ENCODE measurements around the gene CES2.
A peak's percentile ranks its signal among the peaks of the same experiment; 100 is the strongest.
"Not testable (repeated sequence)": the region's sequence is repeated elsewhere in the genome, so short reads cannot be mapped to it uniquely, and the experiment has no call there.

CES2 gene

GRCh38 chr16:66934138-66934838 lies 1.0 kb upstream of the CES2 start, which contains the start of gene CIAO2B:
CIAO2B (minus strand) TSS chr16:66934402; CDS start chr16:66934364, 38 bp downstream.
- Histone ChIP-seq H4K20me1 (ENCODE audit: insufficient read depth, low read length) (no peaks in the 10 kb centered on the region), H3F3A (ENCODE audit: insufficient read depth, low read length) (no peaks in the 10 kb centered on the region), H2AFZ (ENCODE audit: low read length) (no peak within 1 kb of the TSS), H3K4me2 (ENCODE audit: low read length) (peak within 1 kb of the TSS; percentile 98), H3K4me3 (ENCODE audit: low read depth, low read length, poor library complexity, severe bottlenecking) (peak within 1 kb of the TSS; percentile 97), H3K9me3 (ENCODE audit: low read length) (no peaks in the 10 kb centered on the region), H3K9ac (ENCODE audit: low read length) (peak within 1 kb of the TSS; percentile 97), H3K79me2 (ENCODE audit: insufficient read depth, low read length) (no peaks in the 10 kb centered on the region), H3K4me1 (ENCODE audit: insufficient read depth, low read length, severe bottlenecking) (peaks cover 23% of the 10 kb centered on the region), H3K27ac (ENCODE audit: low read depth, low read length, poor library complexity, severe bottlenecking) (no peak within 1 kb of the TSS), H3K9me2 (ENCODE audit: low read depth, low read length) (no peaks in the 10 kb centered on the region), H3K27me3 (ENCODE audit: insufficient read depth, low read length) (no peaks in the 10 kb centered on the region), H3K36me3 (ENCODE audit: insufficient read depth, low read length) (peaks cover 10% of the 10 kb centered on the region; the same call in 1 of the 2 replicates)
- TF ChIP-seq CTCF (IDR thresholded peaks at IDR 0.05; ENCODE audit: low read length), result no peak
- no peak for TF ChIP-seq EZH2 (IDR thresholded peaks at IDR 0.05; ENCODE audit: borderline replicate concordance, low read length)

- Histone ChIP-seq H3K9ac (ENCODE audit: low read length) (peak overlapping the region; percentile 97), H3K4me1 (ENCODE audit: insufficient read depth, low read length, severe bottlenecking) (peaks cover 23% of the 10 kb centered on the region), H3K4me2 (ENCODE audit: low read length) (peak overlapping the region; percentile 98), H3K4me3 (ENCODE audit: low read depth, low read length, poor library complexity, severe bottlenecking) (peak overlapping the region; percentile 97)
- H4K20me1 ChIP-seq (ENCODE audit: insufficient read depth, low read length); H3K27ac ChIP-seq (ENCODE audit: low read depth, low read length, poor library complexity, severe bottlenecking); H3K9me3 ChIP-seq (ENCODE audit: low read length); H3K27me3 ChIP-seq (ENCODE audit: insufficient read depth, low read length); H3F3A ChIP-seq (ENCODE audit: insufficient read depth, low read length); H3K36me3 ChIP-seq (ENCODE audit: insufficient read depth, low read length); H3K9me2 ChIP-seq (ENCODE audit: low read depth, low read length); H2AFZ ChIP-seq (ENCODE audit: low read length); H3K79me2 ChIP-seq (ENCODE audit: insufficient read depth, low read length): not testable (repeated sequence)
Observed at GRCh38 chr16:66934839-66935313, 440 bp upstream of the CES2 start.

GRCh38 chr16:66936462-66936861 lies 1.1 kb downstream of the CES2 start:
- Histone ChIP-seq H3K9ac (ENCODE audit: low read length) (no peak overlapping the region), H3K4me2 (ENCODE audit: low read length) (no peak overlapping the region), H3K79me2 (ENCODE audit: insufficient read depth, low read length) (no peaks in the 10 kb centered on the region), H2AFZ (ENCODE audit: low read length) (no peak overlapping the region), H3K36me3 (ENCODE audit: insufficient read depth, low read length) (peaks cover 10% of the 10 kb centered on the region; the same call in 1 of the 2 replicates), H4K20me1 (ENCODE audit: insufficient read depth, low read length) (no peaks in the 10 kb centered on the region), H3K9me3 (ENCODE audit: low read length) (no peaks in the 10 kb centered on the region), H3F3A (ENCODE audit: insufficient read depth, low read length) (no peaks in the 10 kb centered on the region), H3K9me2 (ENCODE audit: low read depth, low read length) (no peaks in the 10 kb centered on the region), H3K27me3 (ENCODE audit: insufficient read depth, low read length) (no peaks in the 10 kb centered on the region), H3K4me3 (ENCODE audit: low read depth, low read length, poor library complexity, severe bottlenecking) (no peak overlapping the region), H3K27ac (ENCODE audit: low read depth, low read length, poor library complexity, severe bottlenecking) (no peak overlapping the region), H3K4me1 (ENCODE audit: insufficient read depth, low read length, severe bottlenecking) (peaks cover 23% of the 10 kb centered on the region)
- TF ChIP-seq EZH2 (IDR thresholded peaks at IDR 0.05; ENCODE audit: borderline replicate concordance, low read length), result no peak
- no peak for TF ChIP-seq CTCF (IDR thresholded peaks at IDR 0.05; ENCODE audit: low read length)
